Cardiac muscle cell (in vitro differentiated cells and primary cell): ENCODE measurements around the gene PRR5. TPM values are rescaled to one million over a fixed set of nuclear protein-coding genes. Genes with fewer than 3 reads are reported as not detected.

Source experiments
- DNase-seq, 2 donors: peaks; one replicate each; pipeline versions ENCODE4 v3.0.0 to v3.0.0-alpha.2; 2010 to 2017; ENCODE audit warnings: low read depth in 1 of 2, low spot score in 1 of 2
- H3K27ac ChIP-seq: fragments of 200-600 bp; sonication (generic); 2 replicates; pipeline ENCODE4 v1.5.1; 2016
- H3K27me3 ChIP-seq: fragments of 200-600 bp; sonication (generic); 2 replicates; pipeline ENCODE4 v1.6.0; 2016; ENCODE audit warnings: control low read depth
- H3K36me3 ChIP-seq: fragments of 200-600 bp; sonication (generic); 2 replicates; pipeline ENCODE4 v1.5.1; 2016; ENCODE audit warnings: control low read depth
- H3K4me1 ChIP-seq: fragments of 200-600 bp; sonication (generic); 2 replicates; pipeline ENCODE4 v1.8.1; 2017; ENCODE audit warnings: low read depth, mild to moderate bottlenecking, mixed run types
- H3K4me3 ChIP-seq: fragments of 200-600 bp; sonication (generic); 2 replicates; pipeline ENCODE4 v1.5.1; 2016; ENCODE audit warnings: mild to moderate bottlenecking
- H3K9me3 ChIP-seq: fragments of 200-600 bp; sonication (generic); 2 replicates; pipeline ENCODE4 v1.5.1; 2017; ENCODE audit warnings: low read depth, mild to moderate bottlenecking, control low read depth
- polyA plus RNA-seq: library from polyadenylated mRNA; unstranded; fragments of >200 nt; fragmentation: Nextera tagmentation; extraction: Ambion mirVana; gene quantifications from 2 replicates; pipeline ENCODE4 v1.2.1, GENCODE V29; 2016
- total RNA-seq: library from RNA; depleted of rRNA; stranded (reverse); fragments of >200 nt; gene quantifications from 2 replicates; pipeline ENCODE4 v1.2.3, GENCODE V29; 2016
- TF ChIP-seq, protein P1 (sequence below): IDR thresholded peaks from 2 replicates; pipeline ENCODE4 v1.5.1; 2012; ENCODE audit warnings: low read depth, mild to moderate bottlenecking, low read length

Gene PRR5
- total and polyA plus RNA-seq, 2 experiments from 2014 or later = 36.5 to 41.7 TPM

DNA sequence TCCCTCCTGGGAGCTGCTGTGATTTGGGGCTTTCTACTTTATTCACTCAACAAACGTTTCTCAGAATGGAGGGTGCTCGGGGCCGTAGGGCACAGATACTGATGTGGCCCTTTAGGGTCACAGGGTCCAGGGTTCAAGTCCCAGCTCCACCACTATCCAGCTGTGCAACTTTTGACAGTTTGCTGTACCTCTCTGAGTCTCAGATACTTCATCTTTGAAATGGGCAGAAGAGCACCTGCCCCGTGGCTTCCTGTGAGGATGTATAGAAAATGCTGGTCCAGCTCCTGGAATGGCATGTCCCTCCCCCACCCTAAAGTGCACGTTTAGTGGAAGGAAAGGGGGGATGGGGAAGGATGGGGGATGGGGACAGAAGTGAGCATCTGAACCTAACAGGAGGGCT, 21.9 kb upstream of the PRR5 start:
- TF ChIP-seq, protein P1, sequence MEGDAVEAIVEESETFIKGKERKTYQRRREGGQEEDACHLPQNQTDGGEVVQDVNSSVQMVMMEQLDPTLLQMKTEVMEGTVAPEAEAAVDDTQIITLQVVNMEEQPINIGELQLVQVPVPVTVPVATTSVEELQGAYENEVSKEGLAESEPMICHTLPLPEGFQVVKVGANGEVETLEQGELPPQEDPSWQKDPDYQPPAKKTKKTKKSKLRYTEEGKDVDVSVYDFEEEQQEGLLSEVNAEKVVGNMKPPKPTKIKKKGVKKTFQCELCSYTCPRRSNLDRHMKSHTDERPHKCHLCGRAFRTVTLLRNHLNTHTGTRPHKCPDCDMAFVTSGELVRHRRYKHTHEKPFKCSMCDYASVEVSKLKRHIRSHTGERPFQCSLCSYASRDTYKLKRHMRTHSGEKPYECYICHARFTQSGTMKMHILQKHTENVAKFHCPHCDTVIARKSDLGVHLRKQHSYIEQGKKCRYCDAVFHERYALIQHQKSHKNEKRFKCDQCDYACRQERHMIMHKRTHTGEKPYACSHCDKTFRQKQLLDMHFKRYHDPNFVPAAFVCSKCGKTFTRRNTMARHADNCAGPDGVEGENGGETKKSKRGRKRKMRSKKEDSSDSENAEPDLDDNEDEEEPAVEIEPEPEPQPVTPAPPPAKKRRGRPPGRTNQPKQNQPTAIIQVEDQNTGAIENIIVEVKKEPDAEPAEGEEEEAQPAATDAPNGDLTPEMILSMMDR = no peak
- no peak overlapping the region for H3K27ac ChIP-seq
- peaks cover 7% of the 10 kb centered on the region for H3K4me1 ChIP-seq
- no peak for DNase-seq
- no peak overlapping the region for H3K4me3 ChIP-seq
- H3K27me3 ChIP-seq = no peaks in the 10 kb centered on the region
- no peaks in the 10 kb centered on the region for H3K9me3 ChIP-seq
- H3K36me3 ChIP-seq = no peaks in the 10 kb centered on the region

DNA sequence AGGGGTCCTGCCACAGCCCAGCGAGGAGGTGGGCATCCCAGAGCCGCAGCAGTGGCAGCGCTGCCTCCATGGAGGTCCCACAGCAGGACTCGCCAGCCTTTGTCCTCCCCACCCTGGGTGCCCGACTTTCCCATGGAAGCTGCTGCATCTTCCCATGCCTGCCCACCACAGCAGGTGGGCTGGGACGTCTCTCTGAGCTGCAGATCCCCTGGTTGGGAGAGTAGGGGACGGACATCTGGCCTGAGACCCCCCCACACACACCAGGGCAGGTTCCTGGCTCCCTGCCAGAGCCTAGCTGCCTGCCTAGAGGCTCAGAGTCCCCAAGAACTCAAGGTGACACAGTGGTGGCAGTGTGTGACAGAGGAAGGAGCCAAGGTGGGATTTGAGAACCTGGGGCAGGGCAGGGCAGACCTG, 21.5 kb upstream of the PRR5 start:
- peak in 1 of 2 donors; percentile 24 for DNase-seq
- TF ChIP-seq, protein P1 = no peak

DNA sequence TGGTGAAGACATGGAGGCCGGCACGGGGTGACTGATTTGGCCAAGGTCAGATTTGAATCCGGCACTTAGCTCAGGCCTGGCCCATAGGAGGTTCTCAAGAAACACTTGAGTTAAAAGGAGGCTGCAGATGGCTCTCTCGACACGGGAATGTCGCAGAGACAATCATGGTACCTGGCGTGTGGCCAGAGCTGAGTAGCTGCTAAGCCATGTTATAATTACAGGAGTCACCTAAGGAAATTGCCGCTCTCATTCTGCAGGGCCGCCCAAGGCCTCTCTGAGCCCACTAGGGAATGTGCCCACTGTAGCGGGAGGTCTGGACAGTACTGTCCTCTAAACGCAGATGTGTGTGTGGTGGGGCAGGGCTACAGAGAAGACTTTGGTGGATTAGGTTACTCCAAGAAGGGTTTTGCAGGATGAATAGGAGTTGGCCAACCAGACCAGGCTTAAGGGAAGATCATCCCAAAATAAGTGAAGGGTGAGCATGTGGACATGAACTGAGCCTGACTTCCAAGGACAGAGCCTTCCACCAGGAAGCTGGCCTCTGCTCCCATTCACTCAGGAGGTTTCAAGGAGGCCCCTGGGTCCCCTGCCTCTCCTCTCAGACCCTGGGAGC, 19.3 kb upstream of the PRR5 start:
- H3K4me3 ChIP-seq = no peak overlapping the region
- H3K27ac ChIP-seq = no peak overlapping the region
- DNase-seq = no peak
- H3K9me3 ChIP-seq = no peaks in the 10 kb centered on the region
- TF ChIP-seq, protein P1 = no peak
- no peaks in the 10 kb centered on the region for H3K4me1 ChIP-seq
- H3K27me3 ChIP-seq = no peaks in the 10 kb centered on the region
- no peaks in the 10 kb centered on the region for H3K36me3 ChIP-seq

More for the DNA sequence above, 21.5 kb upstream of the PRR5 start:
- no peaks in the 10 kb centered on the region for H3K36me3 ChIP-seq
- no peaks in the 10 kb centered on the region for H3K27me3 ChIP-seq
- peaks cover 7% of the 10 kb centered on the region for H3K4me1 ChIP-seq
- no peak overlapping the region for H3K4me3 ChIP-seq
- no peak overlapping the region for H3K27ac ChIP-seq
- no peaks in the 10 kb centered on the region for H3K9me3 ChIP-seq

DNA sequence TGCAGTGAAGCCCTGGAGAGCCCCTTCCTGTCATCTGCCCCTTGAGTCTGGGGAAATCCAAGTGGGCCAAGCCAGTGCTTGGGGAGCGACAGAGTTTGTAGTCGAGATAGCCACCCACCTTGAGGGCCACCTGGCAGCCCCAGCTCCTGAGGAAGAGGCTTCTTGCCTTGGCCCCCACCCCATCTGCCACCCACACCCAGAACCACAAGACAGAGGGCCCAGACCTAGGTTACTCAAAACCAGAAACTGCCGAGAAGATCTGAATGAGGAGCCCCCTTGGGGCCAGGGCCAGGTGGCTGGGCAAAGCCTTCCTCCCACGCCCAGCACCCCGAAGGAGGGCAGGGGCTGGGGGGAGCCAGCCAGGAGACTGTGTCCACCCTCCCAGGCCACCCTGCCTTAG, 18.8 kb upstream of the PRR5 start:
- TF ChIP-seq, protein P1 = no peak
- Histone ChIP-seq H3K4me3 (no peak overlapping the region), H3K27ac (no peak overlapping the region), H3K36me3 (no peaks in the 10 kb centered on the region), H3K9me3 (no peaks in the 10 kb centered on the region), H3K4me1 (no peaks in the 10 kb centered on the region), H3K27me3 (no peaks in the 10 kb centered on the region)
- no peak for DNase-seq

DNA sequence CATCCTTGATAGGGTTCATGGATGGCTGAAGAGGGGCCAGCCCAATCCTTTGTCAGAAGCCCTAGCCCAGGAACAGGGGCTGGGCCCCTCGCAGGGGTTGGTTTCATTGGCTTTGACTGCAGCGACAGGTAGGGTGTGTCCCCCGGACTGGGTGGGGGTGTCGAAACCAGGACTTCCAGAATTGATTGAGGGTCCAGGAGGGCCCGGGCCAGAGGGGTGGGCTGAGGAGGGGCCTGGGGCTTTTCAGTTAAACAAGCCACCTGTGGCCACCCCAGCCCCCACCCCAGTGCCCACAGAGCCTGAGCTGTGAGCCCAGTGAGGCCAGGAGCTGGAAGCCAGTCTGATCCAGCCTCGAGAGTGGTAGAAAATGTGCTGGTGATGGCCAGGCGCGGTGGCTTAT, 18.1 kb upstream of the PRR5 start:
- no peak overlapping the region for H3K27ac ChIP-seq
- H3K36me3 ChIP-seq = no peaks in the 10 kb centered on the region

More for the DNA sequence above, 18.1 kb upstream of the PRR5 start:
- no peak overlapping the region for H3K4me3 ChIP-seq
- no peaks in the 10 kb centered on the region for H3K9me3 ChIP-seq
- H3K4me1 ChIP-seq = no peaks in the 10 kb centered on the region
- TF ChIP-seq, protein P1 = no peak
- no peak for DNase-seq
- H3K27me3 ChIP-seq = no peaks in the 10 kb centered on the region
